OCI-LY3 (cell line): ENCODE measurements around the gene PMM2.

ENCODE experiments used
- EZH2phosphoT487 ChIP-seq: fragments of 200-600 bp; shearing (Covaris generic); IDR thresholded peaks from 2 replicates; pipeline ENCODE4 v1.6.1; 2018; ENCODE audit warnings: antibody characterized with exemption, mixed run types, low read depth
- TF ChIP-seq, protein P1 (sequence below): fragments of 200-600, 300-600 bp; sonication (generic); IDR thresholded peaks from 2 replicates; pipeline ENCODE4 v1.5.1; 2014; ENCODE audit warnings: antibody characterized with exemption, low read length, low read depth

GRCh38 chr16:8776129-8776584 lies 21.5 kb upstream of the PMM2 start:
- TF ChIP-seq, protein P1, sequence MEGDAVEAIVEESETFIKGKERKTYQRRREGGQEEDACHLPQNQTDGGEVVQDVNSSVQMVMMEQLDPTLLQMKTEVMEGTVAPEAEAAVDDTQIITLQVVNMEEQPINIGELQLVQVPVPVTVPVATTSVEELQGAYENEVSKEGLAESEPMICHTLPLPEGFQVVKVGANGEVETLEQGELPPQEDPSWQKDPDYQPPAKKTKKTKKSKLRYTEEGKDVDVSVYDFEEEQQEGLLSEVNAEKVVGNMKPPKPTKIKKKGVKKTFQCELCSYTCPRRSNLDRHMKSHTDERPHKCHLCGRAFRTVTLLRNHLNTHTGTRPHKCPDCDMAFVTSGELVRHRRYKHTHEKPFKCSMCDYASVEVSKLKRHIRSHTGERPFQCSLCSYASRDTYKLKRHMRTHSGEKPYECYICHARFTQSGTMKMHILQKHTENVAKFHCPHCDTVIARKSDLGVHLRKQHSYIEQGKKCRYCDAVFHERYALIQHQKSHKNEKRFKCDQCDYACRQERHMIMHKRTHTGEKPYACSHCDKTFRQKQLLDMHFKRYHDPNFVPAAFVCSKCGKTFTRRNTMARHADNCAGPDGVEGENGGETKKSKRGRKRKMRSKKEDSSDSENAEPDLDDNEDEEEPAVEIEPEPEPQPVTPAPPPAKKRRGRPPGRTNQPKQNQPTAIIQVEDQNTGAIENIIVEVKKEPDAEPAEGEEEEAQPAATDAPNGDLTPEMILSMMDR = no peak
- no peak for TF ChIP-seq EZH2phosphoT487
